HG02571 (cell line): ENCODE data around the gene TBX10.
"Not testable (repeated sequence)": the region's sequence is repeated elsewhere in the genome, so short reads cannot be mapped to it uniquely, and the experiment has no call there.

Source experiments
- ATAC-seq: cut with Tn5 transposase; IDR thresholded peaks from one replicate; pipeline ENCODE4 v1.9.1; 2021; ENCODE audit warnings: mild to moderate bottlenecking, moderate library complexity; ENCODE audit not compliant: unreplicated experiment

The TBX10 gene

GRCh38 chr11:67632175-67632981 lies 7.2 kb downstream of the TBX10 start:
- ATAC-seq = no peak

- no peak for ATAC-seq
These were observed 7.7 kb downstream of the TBX10 start for GRCh38 chr11:67631853-67632174.

GRCh38 chr11:67631411-67631810 lies 8.2 kb downstream of the TBX10 start:
- no peak for ATAC-seq

GRCh38 chr11:67630943-67631331 lies 8.6 kb downstream of the TBX10 start:
- no peak for ATAC-seq

- ATAC-seq = peak; percentile 51
These were observed 9.2 kb downstream of the TBX10 start for GRCh38 chr11:67630228-67630942.

- ATAC-seq = peak; percentile 48
These were observed 10.0 kb downstream of the TBX10 start, which contains the start of gene NUDT8 for GRCh38 chr11:67629386-67630227. TSS of gene NUDT8 (minus strand) at chr11:67629937. CDS start at chr11:67629911, 26 bp downstream.

GRCh38 chr11:67628710-67629385 lies 10.7 kb downstream of the TBX10 start:
- ATAC-seq = no peak

GRCh38 chr11:67627812-67628624 lies 11.5 kb downstream of the TBX10 start:
- no peak for ATAC-seq

GRCh38 chr11:67627441-67627811 lies 12.1 kb downstream of the TBX10 start:
- no peak for ATAC-seq

- no peak for ATAC-seq
These were observed 12.6 kb downstream of the TBX10 start for GRCh38 chr11:67626970-67627369.

- ATAC-seq = not testable (repeated sequence)
These were observed 13.3 kb downstream of the TBX10 start for GRCh38 chr11:67626131-67626833.

- ATAC-seq = not testable (repeated sequence)
These were observed 15.8 kb downstream of the TBX10 start for GRCh38 chr11:67623795-67624194.

- not testable (repeated sequence) for ATAC-seq
These were observed 16.7 kb downstream of the TBX10 start for GRCh38 chr11:67622905-67623304.

GRCh38 chr11:67621928-67622327 lies 17.6 kb downstream of the TBX10 start:
- ATAC-seq = not testable (repeated sequence)

GRCh38 chr11:67620621-67621020 lies 18.9 kb downstream of the TBX10 start:
- ATAC-seq = not testable (repeated sequence)

- ATAC-seq = not testable (repeated sequence)
These were observed 19.6 kb downstream of the TBX10 start for GRCh38 chr11:67619683-67620618.

- not testable (repeated sequence) for ATAC-seq
These were observed 20.5 kb downstream of the TBX10 start for GRCh38 chr11:67618901-67619659.
